K562 (cell line): ENCODE results near the gene CROT. TPM values are rescaled to one million over a fixed set of nuclear protein-coding genes. Genes with fewer than 3 reads are reported as not detected.

Experiments used
- ATAC-seq: fragments of 200-7000 bp; cut with Tn5 transposase; 3 replicates; pipeline ENCODE4 v1.9.1; 2020; ENCODE audit warnings: moderate library complexity
- BruUV-seq: library from RNA; stranded (reverse); fragments of 400-500 nt; replicated peaks from 2 replicates; lab custom pipeline; 2021; lab: Mats Ljungman, UMichigan
- CTCF ChIA-PET: fragments of 300-600 bp; formaldehyde crosslinking; extraction: SDS; loops from one replicate; lab custom pipeline; 2021; ENCODE audit warnings: low intra/inter-chr PET ratio; lab: Yijun Ruan, JAX
- POLR2A ChIA-PET: fragments of 300-600, 350-650 bp; sonication (Branson Sonifier 250); formaldehyde crosslinking; extraction: SDS; loops from one replicate; lab custom pipeline; 2021; ENCODE audit warnings: antibody characterized with exemption, inconsistent platforms; lab: Yijun Ruan, JAX
- DNase-seq, 4 experiments: peaks; one replicate each; pipeline versions ENCODE4 v3.0.0 to v3.0.0-alpha.2; 2011 to 2018; ENCODE audit warnings: low spot score in 3 of 4, mixed read lengths in 3 of 4; ENCODE audit errors: extremely low read depth in 1 of 4
- FAIRE-seq: peaks from 2 replicates; lab custom pipeline; 2011; peaks lifted over from hg19 to GRCh38; lab: Jason Lieb, UNC
- H2AFZ ChIP-seq: 2 replicates; pipeline ENCODE4 v1.6.0; 2011; ENCODE audit warnings: low read depth, low read length, control low read depth, inconsistent platforms
- H3K27ac ChIP-seq: fragments of 200-600 bp; 3 replicates; pipeline ENCODE4 v1.8.0; 2011; ENCODE audit warnings: low read depth, mild to moderate bottlenecking, control low read depth, inconsistent platforms, low read length, moderate library complexity, mixed read lengths; ENCODE audit errors: extremely low read depth
- H3K27me3 ChIP-seq, 2 experiments: fragments of 300-600 bp in 1 of 2; 2 replicates in 1 of 2; 3 replicates in 1 of 2; pipeline versions ENCODE4 v1.6.0 to v1.8.0; 2011; ENCODE audit warnings: inconsistent platforms in 2 of 2, low read length in 2 of 2, mild to moderate bottlenecking in 1 of 2, mixed read lengths in 1 of 2, moderate library complexity in 1 of 2; ENCODE audit not compliant: control insufficient read depth in 2 of 2, insufficient read depth in 2 of 2
- H3K36me3 ChIP-seq: fragments of 300-600 bp; 3 replicates; pipeline ENCODE4 v1.8.0; 2011; ENCODE audit warnings: mild to moderate bottlenecking, low read length, inconsistent platforms; ENCODE audit not compliant: control insufficient read depth, insufficient read depth
- H3K4me1 ChIP-seq, 2 experiments: fragments of 200-600 bp in 1 of 2; replicated peaks in 1 of 2; 2 replicates in 1 of 2; 3 replicates in 1 of 2; pipeline versions ENCODE4 v1.5.1 to v1.8.0; 2011; ENCODE audit warnings: inconsistent platforms in 2 of 2, low read length in 2 of 2, mild to moderate bottlenecking in 1 of 2, mixed read lengths in 1 of 2, moderate library complexity in 1 of 2; ENCODE audit not compliant: control insufficient read depth in 2 of 2, insufficient read depth in 2 of 2
- H3K4me2 ChIP-seq: 2 replicates; pipeline ENCODE4 v1.6.1; 2011; ENCODE audit warnings: low read length, control low read depth, inconsistent platforms, mixed read lengths; ENCODE audit not compliant: insufficient read depth
- H3K4me3 ChIP-seq: fragments of 200-600 bp; sonication (generic), shearing (Covaris generic); 2 replicates; pipeline ENCODE4 v1.5.1; 2016; ENCODE audit warnings: control low read depth, inconsistent platforms
- H3K79me2 ChIP-seq: fragments of 200-600 bp; 3 replicates; pipeline ENCODE4 v1.8.0; 2011; ENCODE audit warnings: low read length, inconsistent platforms; ENCODE audit not compliant: control insufficient read depth, insufficient read depth
- H3K9ac ChIP-seq, 2 experiments: 2 replicates each; pipeline versions ENCODE4 v1.6.0 to v1.6.1; 2011; ENCODE audit warnings: low read depth in 2 of 2, low read length in 2 of 2, control low read depth in 1 of 2, inconsistent platforms in 1 of 2, mild to moderate bottlenecking in 1 of 2, mixed read lengths in 1 of 2; ENCODE audit not compliant: insufficient read depth in 1 of 2
- H3K9me1 ChIP-seq: one replicate; pipeline ENCODE4 v1.6.0; 2011; ENCODE audit warnings: inconsistent platforms, mild to moderate bottlenecking, low read length, moderate library complexity; ENCODE audit not compliant: control insufficient read depth, insufficient read depth
- H3K9me3 ChIP-seq: replicated peaks from 2 replicates; pipeline ENCODE4 v1.5.1; 2011; ENCODE audit warnings: low read depth, low read length, inconsistent platforms; ENCODE audit not compliant: control insufficient read depth, insufficient read depth
- H4K20me1 ChIP-seq: replicated peaks from 2 replicates; pipeline ENCODE4 v1.6.1; 2011; ENCODE audit warnings: low read length, inconsistent platforms, mixed read lengths; ENCODE audit not compliant: control insufficient read depth, insufficient read depth
- CREBBP ChIP-seq: IDR thresholded peaks from one replicate; pipeline ENCODE4 v1.6.1; 2012; ENCODE audit warnings: low read depth, mild to moderate bottlenecking, control low read depth, inconsistent platforms, low read length
- CTCF ChIP-seq, 3 experiments: IDR thresholded peaks in 2 of 3; conservative IDR thresholded peaks in 1 of 3; 2 replicates each; pipeline ENCODE4 v1.5.1; 2011 to 2012; ENCODE audit warnings: low read length in 3 of 3, mild to moderate bottlenecking in 3 of 3, control low read depth in 2 of 3, improper control_type of control experiment in 1 of 3, inconsistent platforms in 1 of 3, low read depth in 1 of 3, mixed read lengths in 1 of 3, moderate library complexity in 1 of 3; ENCODE audit not compliant: insufficient read depth in 2 of 3
- GTF2E2 ChIP-seq: fragments of 200-800 bp; sonication (Bioruptor generic); IDR thresholded peaks from 2 replicates; pipeline ENCODE4 v1.6.1; 2016; ENCODE audit warnings: missing genetic modification characterization, missing compliant biosample characterization
- HNRNPLL ChIP-seq: fragments of 200-400 bp; formaldehyde crosslinking; IDR thresholded peaks from 2 replicates; pipeline ENCODE4 v1.6.1; 2017; ENCODE audit warnings: low read length, low read depth, mild to moderate bottlenecking; ENCODE audit not compliant: poor library complexity, severe bottlenecking
- PML ChIP-seq: IDR thresholded peaks from 2 replicates; pipeline ENCODE4 v1.6.1; 2012; ENCODE audit warnings: low read length, inconsistent platforms
- RAD21 ChIP-seq, 2 experiments: fragments of 250-450 bp in 1 of 2; fragments of 450-650 bp in 1 of 2; sonication (Bioruptor Pico) in 1 of 2; formaldehyde crosslinking in 1 of 2; IDR thresholded peaks in 1 of 2; conservative IDR thresholded peaks in 1 of 2; 2 replicates each; pipeline versions ENCODE4 v1.4.0 to v1.8.0; 2020 to 2022; ENCODE audit warnings: mild to moderate bottlenecking in 2 of 2, moderate library complexity in 1 of 2
- REST ChIP-seq, 2 experiments: fragments of 450-650 bp; formaldehyde crosslinking in 1 of 2; IDR thresholded peaks; 2 replicates each; pipeline versions ENCODE4 v1.4.0 to v1.6.1; 2014 to 2020; ENCODE audit warnings: mild to moderate bottlenecking in 2 of 2, borderline replicate concordance in 1 of 2, low read depth in 1 of 2
- SLC30A9 ChIP-seq: fragments of 250-450 bp; sonication (Bioruptor Pico); IDR thresholded peaks from 2 replicates; pipeline ENCODE4 v1.8.0; 2022; ENCODE audit warnings: mild to moderate bottlenecking, moderate library complexity
- ZBTB43 ChIP-seq: sonication (generic); formaldehyde crosslinking; IDR thresholded peaks from 2 replicates; pipeline ENCODE4 v1.8.0; 2023; ENCODE audit warnings: mild to moderate bottlenecking, missing genetic modification reagents
- WGBS: fragments of 100-300 bp; shearing (Covaris generic); methylation state at CpG from one replicate; pipeline ENCODE4 v1.1.6; 2016; ENCODE audit warnings: low coverage, mixed read lengths; ENCODE audit not compliant: insufficient coverage; ENCODE audit errors: missing lambda C conversion rate; 5-methylcytosine and 5-hydroxymethylcytosine counted together
- in situ Hi-C: fragments of 300-500 bp; cut with MboI; formaldehyde crosslinking; loops from 4 replicates; pipeline ENCODE4 v1.15.0; 2018; ENCODE audit warnings: inconsistent platforms, mixed read lengths
- intact Hi-C: fragments of 100-400 bp; cut with micrococcal nuclease; formaldehyde crosslinking; loops from 2 replicates; pipeline ENCODE4 v1.14.2; 2022
- polyA plus RNA-seq, 8 experiments: library from polyadenylated mRNA; depleted of rRNA in 4 of 8; stranded (reverse) in 5 of 8; unstranded in 3 of 8; fragments of >200 nt; fragmentation: Nextera tagmentation in 2 of 8; fragmentation: Illumina TruSeq in 1 of 8; extraction: Ambion mirVana in 2 of 8; extraction: Trizol in 1 of 8; gene quantifications; 2 replicates each; pipeline versions ENCODE4 v1.2.1 to v1.2.3, GENCODE V29; 2011 to 2014; ENCODE audit warnings: inconsistent platforms in 1 of 8, missing spikeins in 1 of 8
- total RNA-seq, 7 experiments: library from RNA; depleted of rRNA in 6 of 7; stranded (reverse); fragments of >200 nt in 6 of 7; fragmentation: Illumina TruSeq in 2 of 7; extraction: Trizol in 2 of 7; gene quantifications; 2 replicates each; pipeline versions ENCODE4 v1.2.1 to v1.2.3, GENCODE V29; 2011 to 2021; ENCODE audit warnings: low replicate concordance in 1 of 7

CROT gene
- total and polyA plus RNA-seq, 9 of the 15 experiments (the other 6 are each of a cell fraction or from before 2014, with no cell fraction given): 2.5 to 8.1 (median 5.1) TPM

GRCh38 chr7:87318741-87319140 lies 26.7 kb upstream of the CROT start:
- POLR2A ChIA-PET: interaction anchor here (0.7 to 1.6 kb wide), 4 partner anchors 9 to 99 kb away, joined by 3 to 4 read pairs (median 3); no protein-coding TSS in a partner anchor
- WGBS: 0% methylated on average over 1 of the region's 1 CpG
- Histone ChIP-seq H3K79me2 (no peaks in the 10 kb centered on the region), H3K27me3 (peaks cover 0 to 7% of the 10 kb centered on the region in 2 experiments; a peak in 1 of 5 replicates), H4K20me1 (no peaks in the 10 kb centered on the region), H3K9ac (peak overlapping the region in 1 of 2 experiments; percentile 24; a peak in 1 of 4 replicates), H3K36me3 (no peaks in the 10 kb centered on the region), H3K4me1 (no peaks in the 10 kb centered on the region), H3K9me3 (no peaks in the 10 kb centered on the region), H3K4me3 (no peak overlapping the region), H3K4me2 (peak overlapping the region; percentile 42; the same call in 1 of the 2 replicates), H3K9me1 (no peaks in the 10 kb centered on the region), H2AFZ (peak overlapping the region; percentile 86), H3K27ac (no peak overlapping the region)
- FAIRE-seq: no peak
- DNase-seq: no peak
- intact Hi-C loops: loop anchor here (10.0 kb wide), 1 partner anchor 486 kb away; no protein-coding TSS in a partner anchor
- CTCF ChIA-PET: interaction anchor here (1.2 kb wide), 1 partner anchor 98 kb away, joined by 7 read pairs; no protein-coding TSS in a partner anchor
- peak; percentile 26; the same call in 2 of the 3 replicates for ATAC-seq
- in situ Hi-C loops: loop anchor here (10.0 kb wide), 1 partner anchor 796 kb away; no protein-coding TSS in a partner anchor
- BruUV-seq: no TSS peak
- peak; percentile 12; the same call in 1 of the 2 replicates for TF ChIP-seq REST (IDR thresholded peaks at IDR 0.05; ENCODE audit: borderline replicate concordance)
- TF ChIP-seq REST (CRISPR knock-in tag; IDR thresholded peaks at IDR 0.05; ENCODE audit: low read depth): no peak
- TF ChIP-seq HNRNPLL: no peak
- peak in 1 of 3 experiments; percentile 36; a peak in 2 of 6 replicates for TF ChIP-seq CTCF (IDR thresholded peaks at IDR 0.05 in 2 of 3, conservative IDR thresholded peaks at IDR 0.05 in 1 of 3; ENCODE audit: insufficient read depth in 2 of 3, low read depth in 1 of 3, low read length in 3 of 3)
- TF ChIP-seq SLC30A9 (CRISPR knock-in tag): no peak
- TF ChIP-seq RAD21 (CRISPR knock-in tag; conservative IDR thresholded peaks at IDR 0.05 in 1 of 2, IDR thresholded peaks at IDR 0.05 in 1 of 2): peak; percentile 54 to 58
- TF ChIP-seq CREBBP: no peak
- TF ChIP-seq ZBTB43 (CRISPR knock-in tag): no peak
- no peak for TF ChIP-seq GTF2E2 (tag)
- no peak for TF ChIP-seq PML
